GM19240 (cell line): Measurements from ENCODE around the gene POR.
"Not testable (repeated sequence)": the region's sequence is repeated elsewhere in the genome, so short reads cannot be mapped to it uniquely, and the experiment has no call there.

Source experiments
- DNase-seq: peaks from one replicate; pipeline ENCODE4 v3.0.0; 2011; ENCODE audit warnings: low spot score; ENCODE audit not compliant: insufficient read length

Gene POR

GRCh38 chr7:75914655-75915415 lies at the start of gene POR:
Gene POR (plus strand): TSS chr7:75915155. CDS start chr7:75954002, 38,847 bp downstream.
- peak; percentile 94 for DNase-seq

- DNase-seq: no peak
Measured at GRCh38 chr7:75866114-75866488, 48.9 kb upstream of the POR start.

DNA sequence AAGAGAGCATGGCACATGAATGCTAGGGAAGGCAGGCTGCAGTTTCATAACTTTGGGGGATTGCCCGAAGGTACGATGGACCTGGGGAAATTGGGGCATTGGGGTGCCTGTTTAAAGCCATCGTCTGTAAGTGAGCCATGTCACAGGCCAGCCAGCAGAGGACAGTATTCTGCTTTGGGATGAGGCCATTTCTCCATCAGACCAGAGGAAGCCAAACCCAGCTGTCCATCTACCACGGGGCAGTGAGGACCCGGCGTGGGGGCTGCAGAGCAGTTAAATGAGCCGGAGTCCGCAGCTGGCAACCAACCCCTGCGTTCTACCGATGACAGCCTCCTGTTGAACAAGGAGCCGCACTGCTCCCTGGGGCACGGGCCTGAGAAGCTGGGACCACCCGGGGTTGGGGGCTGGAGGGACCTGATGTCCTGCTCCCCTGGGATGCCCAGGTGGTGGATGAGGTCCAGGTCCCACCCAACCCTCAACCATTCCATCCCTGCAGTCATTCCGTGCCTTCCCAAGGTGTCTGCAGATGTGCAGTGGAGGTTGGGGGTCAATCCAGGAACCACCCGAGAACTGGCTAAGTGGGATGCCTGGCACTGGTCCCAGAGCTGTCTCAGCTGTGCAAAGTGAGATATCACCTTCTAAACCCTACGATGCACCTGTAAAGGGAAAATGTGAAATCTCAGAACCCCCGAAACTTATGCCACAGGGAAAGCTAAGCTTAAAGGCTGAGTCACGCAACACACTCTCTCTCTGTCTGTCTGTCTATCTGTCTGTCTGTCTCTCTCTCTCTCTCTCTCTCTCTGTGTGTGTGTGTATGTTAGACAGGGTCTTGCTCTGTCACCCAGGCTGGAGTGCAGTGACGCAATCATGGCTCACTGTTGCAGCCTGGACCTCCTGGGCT lies 48.2 kb upstream of the POR start:
- peak; percentile 53 for DNase-seq

DNA sequence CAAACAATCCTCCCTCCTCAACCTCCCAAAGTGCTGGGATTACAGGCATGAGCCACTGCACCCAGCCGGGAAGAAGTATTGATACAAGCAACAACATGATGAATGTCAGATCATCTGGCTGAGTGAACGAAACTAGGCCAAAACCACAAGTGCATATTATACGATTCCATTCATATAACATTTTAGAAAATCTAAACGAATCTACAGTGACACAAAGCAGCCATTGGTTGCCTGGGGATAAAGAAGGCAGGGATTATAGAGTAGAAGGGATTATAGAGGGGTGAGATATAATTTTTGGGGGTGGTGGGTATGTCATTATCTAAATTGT lies 47.6 kb upstream of the POR start:
- DNase-seq: no peak

GRCh38 chr7:75868153-75868552 lies 46.8 kb upstream of the POR start:
- DNase-seq: no peak

DNA sequence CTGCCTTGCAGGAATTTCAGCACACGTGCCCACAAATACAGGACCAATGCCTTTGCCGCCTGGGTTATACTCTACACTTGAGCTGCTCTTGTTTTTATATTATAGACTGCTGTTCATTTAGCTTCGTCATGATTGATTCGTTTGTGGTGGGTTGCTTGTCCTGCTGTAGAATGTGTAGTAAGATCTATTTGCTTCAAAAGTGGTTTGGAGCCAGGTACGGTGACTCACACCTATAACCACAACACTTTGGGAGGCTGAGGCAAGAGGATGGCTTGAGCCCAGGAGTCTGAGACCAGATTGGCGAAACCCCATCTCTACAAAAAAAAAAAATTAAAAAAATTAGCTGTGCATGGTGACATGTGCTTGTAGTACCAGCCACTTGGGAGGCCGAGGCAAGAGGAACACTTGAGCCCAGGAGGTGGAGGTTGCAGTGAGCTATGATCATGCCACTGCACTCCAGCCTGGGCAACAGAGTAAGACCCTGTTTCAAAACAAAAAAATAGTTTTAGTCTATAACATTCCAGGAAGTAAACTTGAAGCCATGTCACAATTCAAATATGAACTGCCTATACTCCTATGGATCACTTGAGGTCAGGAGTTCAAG lies 45.1 kb upstream of the POR start:
- no peak for DNase-seq

- no peak for DNase-seq
Measured at GRCh38 chr7:75870557-75871161, 44.3 kb upstream of the POR start.

DNA sequence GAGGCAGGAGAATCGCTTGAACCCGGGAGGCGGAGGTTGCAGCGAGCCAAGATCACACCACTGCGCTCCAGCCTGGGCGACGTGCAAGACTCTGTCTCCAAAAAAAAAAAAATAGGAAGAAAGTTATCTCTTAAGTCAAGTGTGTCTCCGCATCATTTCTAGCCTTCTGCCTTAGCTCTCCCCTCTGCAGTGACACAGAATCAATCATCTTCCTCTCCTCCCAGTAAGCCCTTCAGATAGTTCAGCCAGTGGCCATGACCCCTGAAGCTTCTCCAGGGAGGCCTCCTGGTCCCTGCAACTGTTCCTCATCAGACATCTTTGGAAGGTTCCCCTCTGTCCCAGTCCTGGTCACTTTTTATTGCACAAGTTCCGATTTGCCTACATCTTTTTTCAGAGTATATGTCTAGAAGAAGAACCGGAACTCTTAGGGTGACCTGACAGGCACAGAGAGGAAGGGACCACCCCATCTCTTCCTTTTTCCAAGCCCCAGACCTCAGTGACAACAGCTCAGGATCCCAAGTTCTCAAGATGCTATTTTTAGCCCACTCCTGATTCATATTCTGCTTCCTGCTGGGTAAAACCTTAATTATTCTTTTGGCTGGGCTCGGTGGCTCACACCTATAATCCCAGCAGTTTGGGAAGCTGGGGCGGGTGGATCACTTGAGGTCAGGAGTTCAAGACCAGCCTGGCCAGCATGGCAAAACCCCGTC lies 42.7 kb upstream of the POR start:
- no peak for DNase-seq

DNA sequence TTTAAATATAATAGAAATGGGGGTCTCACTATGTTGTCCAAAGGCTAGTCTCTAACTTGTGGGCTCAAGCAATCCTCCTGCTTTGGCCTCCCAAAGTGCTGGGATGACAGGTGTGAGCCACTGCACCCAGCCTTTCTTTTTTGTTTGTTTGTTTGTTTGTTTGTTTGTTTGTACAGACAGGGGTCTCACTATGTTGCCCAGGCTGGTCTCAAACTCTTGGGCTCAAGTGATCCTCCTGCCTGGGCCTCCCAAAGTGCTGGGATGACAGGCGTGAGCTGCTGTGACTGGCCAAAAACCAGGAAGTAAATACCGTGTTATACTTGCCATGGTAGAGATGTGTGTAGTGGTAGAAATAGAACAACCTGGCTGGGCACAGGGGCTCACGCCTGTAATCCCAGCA lies 40.8 kb upstream of the POR start:
- not testable (repeated sequence) for DNase-seq

DNA sequence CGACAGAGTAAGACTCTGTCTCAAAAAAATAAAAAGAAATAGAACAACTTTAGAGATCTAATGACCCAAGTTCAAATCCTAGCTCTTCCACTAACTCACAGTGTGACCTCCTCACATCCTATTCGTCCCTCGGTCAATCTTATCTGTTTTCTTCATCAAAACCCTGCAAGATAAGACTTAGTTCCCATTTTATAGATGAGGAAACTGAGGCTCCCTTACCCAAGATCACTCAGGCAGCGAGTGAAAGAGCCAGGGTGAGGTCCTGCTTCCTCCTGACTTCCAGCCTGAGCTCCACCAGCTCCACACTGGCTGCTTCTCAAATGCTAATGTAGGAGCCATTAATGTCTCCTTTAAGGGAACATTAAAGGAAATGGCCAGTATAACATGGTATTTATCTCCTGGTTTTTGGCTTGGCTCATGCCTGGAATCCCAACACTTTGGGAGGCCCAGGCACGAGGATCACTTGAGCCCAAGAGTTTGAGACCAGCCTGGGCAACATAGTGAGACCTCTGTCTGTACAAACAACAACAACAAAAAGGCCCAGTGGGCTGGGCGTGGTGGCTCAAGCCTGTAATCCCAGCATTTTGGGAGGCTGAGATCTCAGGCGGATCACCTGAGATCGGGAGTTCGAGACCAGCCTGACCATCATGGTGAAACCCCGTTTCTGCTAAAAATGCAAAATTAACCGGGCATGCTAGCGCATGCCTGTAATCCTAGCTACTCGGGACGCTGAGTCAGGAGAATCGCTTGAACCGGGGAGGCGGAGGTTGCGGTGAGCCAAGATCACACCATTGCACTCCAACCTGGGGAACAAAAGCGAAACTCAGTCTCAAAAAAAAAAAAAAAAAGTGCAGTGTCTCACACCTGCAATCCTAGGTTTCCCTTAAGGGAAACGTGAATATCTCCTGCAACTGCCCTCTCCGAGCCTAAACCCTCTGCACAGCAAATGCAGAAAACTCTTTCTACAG lies 39.6 kb upstream of the POR start:
- no peak for DNase-seq

- no peak for DNase-seq
Measured at GRCh38 chr7:75876126-75876881, 38.7 kb upstream of the POR start.

DNA sequence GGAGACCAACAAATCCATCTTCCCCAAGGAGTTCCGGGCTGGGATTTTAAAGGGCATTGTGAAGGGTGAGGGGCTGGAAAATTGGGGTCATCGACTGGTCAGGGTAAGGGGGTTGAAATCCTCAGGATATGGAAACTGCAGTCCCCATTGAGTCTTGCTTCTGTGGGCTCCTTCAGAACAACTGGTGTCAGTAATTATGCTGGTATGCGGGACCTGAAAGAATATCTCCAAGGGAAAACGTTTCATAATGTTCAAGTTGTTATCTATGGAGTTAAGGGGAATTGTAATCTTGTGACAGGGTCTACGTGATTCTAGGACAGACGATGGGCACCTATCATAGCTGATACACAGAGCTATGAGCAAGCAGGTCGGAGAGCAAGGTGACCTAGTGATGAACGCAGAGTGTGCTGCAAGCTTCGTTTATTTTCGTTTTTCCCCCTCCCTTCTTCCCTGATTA lies 36.6 kb upstream of the POR start:
- DNase-seq: no peak

GRCh38 chr7:75878769-75879611 lies 36.0 kb upstream of the POR start, which contains the start of gene RHBDD2:
Gene RHBDD2 (plus strand): TSS chr7:75879034. CDS start chr7:75879083, 49 bp downstream.
- peak; percentile 98 for DNase-seq

DNA sequence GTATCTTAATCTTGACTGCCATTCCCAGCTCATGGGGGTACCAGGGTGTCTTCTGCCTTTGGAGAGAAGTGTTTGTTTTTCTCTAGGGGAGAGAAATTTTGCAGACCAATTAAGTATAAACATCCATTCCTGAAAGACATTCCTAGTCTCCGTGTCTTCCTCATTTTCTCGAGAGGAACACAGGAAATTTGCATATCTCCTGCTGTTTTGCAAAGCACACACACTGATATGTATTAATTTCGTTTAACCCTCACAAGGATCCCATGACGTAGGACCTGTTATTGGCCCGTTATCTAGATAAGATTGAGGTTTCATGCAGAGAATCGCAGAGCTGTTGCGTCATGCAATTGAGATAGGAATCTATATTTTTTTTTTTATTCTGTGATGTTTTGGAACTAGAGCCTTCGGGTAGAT lies 35.2 kb upstream of the POR start:
- no peak for DNase-seq

- no peak for DNase-seq
Measured at GRCh38 chr7:75880242-75880641, 34.7 kb upstream of the POR start.

- DNase-seq: no peak
Measured at GRCh38 chr7:75881436-75882095, 33.4 kb upstream of the POR start.

DNA sequence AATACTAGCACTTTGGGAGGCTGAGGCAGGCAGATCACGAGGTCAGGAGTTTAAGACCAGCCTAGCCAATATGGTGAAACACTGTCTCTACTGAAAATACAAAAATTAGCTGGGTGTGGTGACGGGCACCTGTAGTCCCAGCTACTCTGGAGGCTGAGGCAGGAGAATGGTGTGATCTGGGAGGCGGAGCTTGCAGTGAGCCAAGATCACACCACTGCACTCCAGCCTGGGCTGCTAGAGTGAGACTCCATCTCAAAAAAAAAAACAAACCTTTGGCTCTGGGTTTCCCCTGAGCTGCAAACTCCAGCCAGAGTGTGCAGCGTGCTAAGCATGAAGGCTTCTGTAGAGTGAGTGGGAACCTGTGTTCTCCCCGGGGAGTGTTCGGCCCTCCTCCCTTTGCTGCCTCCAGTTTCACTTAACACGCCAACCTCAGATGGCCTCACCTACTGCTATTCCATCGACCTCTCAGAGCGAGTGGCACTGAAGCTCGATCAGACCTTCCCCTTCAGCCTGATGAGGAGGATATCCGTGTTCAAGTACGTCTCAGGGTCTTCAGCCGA lies 31.6 kb upstream of the POR start:
- not testable (repeated sequence) for DNase-seq
